Vagina (tissue), 2 donors: Measurements from ENCODE around the gene BRD7. TPM values are rescaled to one million over a fixed set of nuclear protein-coding genes. Genes with fewer than 3 reads are reported as not detected.
A peak's percentile ranks its signal among the peaks of the same experiment; 100 is the strongest.

Source experiments
- DNase-seq, 2 donors: peaks; one replicate each; pipeline ENCODE4 v3.0.0-alpha.2; 2017; ENCODE audit errors: extremely low spot score in 2 of 2
- H3K27ac ChIP-seq: fragments of 200-600 bp; sonication (generic); one replicate; pipeline ENCODE4 v1.5.1; 2019
- H3K27me3 ChIP-seq: fragments of 200-600 bp; sonication (generic); one replicate; pipeline ENCODE4 v1.5.1; 2019
- H3K36me3 ChIP-seq, 2 donors: fragments of 200-600 bp; sonication (generic); one replicate each; pipeline ENCODE4 v1.5.1; 2017 to 2019
- H3K4me1 ChIP-seq: fragments of 200-600 bp; sonication (generic); one replicate; pipeline ENCODE4 v1.5.1; 2019
- H3K4me3 ChIP-seq, 2 donors: fragments of 200-600 bp; sonication (generic); 1 replicate in 1 of 2; 2 replicates in 1 of 2; pipeline ENCODE4 v1.5.1; 2016 to 2019
- H3K9me3 ChIP-seq: fragments of 200-600 bp; sonication (generic); one replicate; pipeline ENCODE4 v1.5.1; 2019
- CTCF ChIP-seq, 3 experiments: fragments of 450-650 bp in 2 of 3; fragments of 200-600 bp in 1 of 3; sonication (generic) in 1 of 3; IDR thresholded peaks; one replicate each; pipeline ENCODE4 v1.5.1; 2017 to 2019; ENCODE audit warnings: antibody characterized with exemption in 3 of 3, mild to moderate bottlenecking in 2 of 3, moderate library complexity in 2 of 3
- POLR2A ChIP-seq, 2 donors: fragments of 450-650 bp; IDR thresholded peaks; one replicate each; pipeline ENCODE4 v1.6.1; 2017; ENCODE audit warnings: antibody characterized with exemption in 2 of 2, mild to moderate bottlenecking in 2 of 2, moderate library complexity in 2 of 2
- POLR2AphosphoS5 ChIP-seq, 2 donors: sonication (generic); formaldehyde crosslinking; IDR thresholded peaks; one replicate each; pipeline ENCODE4 v1.9.0; 2017; ENCODE audit warnings: antibody characterized with exemption in 2 of 2, mild to moderate bottlenecking in 2 of 2, low read depth in 1 of 2; ENCODE audit not compliant: insufficient read depth in 1 of 2
- intact Hi-C: fragments of 100-400 bp; cut with DNase I; formaldehyde crosslinking; loops from one replicate; pipeline ENCODE4 v1.15.1; 2023
- total RNA-seq: library from RNA; depleted of rRNA; stranded (reverse); fragments of >200 nt; gene quantifications from one replicate; pipeline ENCODE4 v1.2.3, GENCODE V29; 2016

The BRD7 gene
- total RNA-seq, 1 donor from 2014 or later, result 49.6 TPM

- H3K9me3 ChIP-seq, result no peaks in the 10 kb centered on the region
- intact Hi-C loops, result no loop called here
- no peak for DNase-seq
- H3K36me3 ChIP-seq, result peaks cover 0 to 25% of the 10 kb centered on the region in 2 donors
- peaks cover 9% of the 10 kb centered on the region for H3K4me1 ChIP-seq
- no peak overlapping the region for H3K27ac ChIP-seq
- no peaks in the 10 kb centered on the region for H3K27me3 ChIP-seq
- H3K4me3 ChIP-seq, result no peak overlapping the region
- no peak for TF ChIP-seq POLR2A (IDR thresholded peaks at IDR 0.05)
- TF ChIP-seq POLR2AphosphoS5 (IDR thresholded peaks at IDR 0.05; ENCODE audit: insufficient read depth in 1 of 2, low read depth in 1 of 2), result no peak
- TF ChIP-seq CTCF (IDR thresholded peaks at IDR 0.05), result no peak
Measured at GRCh38 chr16:50326835-50327465, 41.8 kb downstream of the BRD7 start.

GRCh38 chr16:50326264-50326663 is 42.5 kb downstream of the BRD7 start:
- Histone ChIP-seq H3K4me3 (no peak overlapping the region), H3K36me3 (peaks cover 0 to 25% of the 10 kb centered on the region in 2 donors), H3K27me3 (no peaks in the 10 kb centered on the region), H3K9me3 (no peaks in the 10 kb centered on the region), H3K27ac (no peak overlapping the region), H3K4me1 (peaks cover 9% of the 10 kb centered on the region)
- no peak for TF ChIP-seq POLR2AphosphoS5 (IDR thresholded peaks at IDR 0.05; ENCODE audit: insufficient read depth in 1 of 2, low read depth in 1 of 2)
- TF ChIP-seq POLR2A (IDR thresholded peaks at IDR 0.05), result no peak
- TF ChIP-seq CTCF (IDR thresholded peaks at IDR 0.05), result no peak
- no peak for DNase-seq
- intact Hi-C loops, result no loop called here

GRCh38 chr16:50324345-50324744 is 44.4 kb downstream of the BRD7 start:
- Histone ChIP-seq H3K9me3 (no peaks in the 10 kb centered on the region), H3K36me3 (peaks cover 0 to 40% of the 10 kb centered on the region in 2 donors), H3K4me3 (no peak overlapping the region), H3K4me1 (peaks cover 9% of the 10 kb centered on the region), H3K27ac (no peak overlapping the region), H3K27me3 (no peaks in the 10 kb centered on the region)
- TF ChIP-seq CTCF (IDR thresholded peaks at IDR 0.05), result no peak
- TF ChIP-seq POLR2AphosphoS5 (IDR thresholded peaks at IDR 0.05; ENCODE audit: insufficient read depth in 1 of 2, low read depth in 1 of 2), result no peak
- no peak for TF ChIP-seq POLR2A (IDR thresholded peaks at IDR 0.05)
- intact Hi-C loops, result no loop called here
- no peak for DNase-seq

- peak in 1 of 2 donors; percentile 85 for DNase-seq
- peaks cover 0 to 43% of the 10 kb centered on the region in 2 donors for H3K36me3 ChIP-seq
- no peak for TF ChIP-seq POLR2AphosphoS5 (IDR thresholded peaks at IDR 0.05; ENCODE audit: insufficient read depth in 1 of 2, low read depth in 1 of 2)
- no peak for TF ChIP-seq CTCF (IDR thresholded peaks at IDR 0.05)
- no peak for TF ChIP-seq POLR2A (IDR thresholded peaks at IDR 0.05)
Measured at GRCh38 chr16:50323335-50324011, 45.3 kb downstream of the BRD7 start.

GRCh38 chr16:50322333-50322732 is 46.5 kb downstream of the BRD7 start:
- DNase-seq, result no peak
- H3K9me3 ChIP-seq, result no peaks in the 10 kb centered on the region
- H3K27me3 ChIP-seq, result no peaks in the 10 kb centered on the region
- H3K4me3 ChIP-seq, result no peak overlapping the region
- H3K36me3 ChIP-seq, result peaks cover 0 to 52% of the 10 kb centered on the region in 2 donors
- H3K4me1 ChIP-seq, result peaks cover 9% of the 10 kb centered on the region
- TF ChIP-seq CTCF (IDR thresholded peaks at IDR 0.05), result no peak
- TF ChIP-seq POLR2AphosphoS5 (IDR thresholded peaks at IDR 0.05; ENCODE audit: insufficient read depth in 1 of 2, low read depth in 1 of 2), result no peak
- TF ChIP-seq POLR2A (IDR thresholded peaks at IDR 0.05), result no peak
- intact Hi-C loops, result no loop called here
- no peak overlapping the region for H3K27ac ChIP-seq

More at GRCh38 chr16:50323335-50324011, 45.3 kb downstream of the BRD7 start:
- Histone ChIP-seq H3K27ac (peak overlapping the region; percentile 37), H3K4me1 (peaks cover 9% of the 10 kb centered on the region), H3K9me3 (no peaks in the 10 kb centered on the region), H3K27me3 (no peaks in the 10 kb centered on the region), H3K4me3 (no peak overlapping the region)
- intact Hi-C loops, result no loop called here
